IPS DF 4.7 (cell line): Measurements from ENCODE around the gene PPFIA1.

Source experiments
- DNase-seq: peaks from one replicate; pipeline ENCODE4 v3.0.0-alpha.2; 2013; ENCODE audit warnings: low spot score; ENCODE audit errors: extremely low read depth

PPFIA1 gene

GRCh38 chr11:70353900-70354568, 83.5 kb downstream of the PPFIA1 start:
- no peak for DNase-seq

- DNase-seq = no peak
Observed at GRCh38 chr11:70354629-70355028, 84.1 kb downstream of the PPFIA1 start.

GRCh38 chr11:70358753-70359152, 88.3 kb downstream of the PPFIA1 start:
- DNase-seq = no peak

- DNase-seq = no peak
Observed at GRCh38 chr11:70359451-70360205, 89.1 kb downstream of the PPFIA1 start.

- DNase-seq = no peak
Observed at GRCh38 chr11:70360211-70360610, 89.7 kb downstream of the PPFIA1 start.

GRCh38 chr11:70364178-70364577, 93.7 kb downstream of the PPFIA1 start:
- DNase-seq = no peak

- DNase-seq = no peak
Observed at GRCh38 chr11:70364745-70365543, 94.5 kb downstream of the PPFIA1 start.

- DNase-seq = no peak
Observed at GRCh38 chr11:70365544-70365927, 95.0 kb downstream of the PPFIA1 start.

- no peak for DNase-seq
Observed at GRCh38 chr11:70367071-70367470, 96.6 kb downstream of the PPFIA1 start.

- no peak for DNase-seq
Observed at GRCh38 chr11:70368961-70369360, 98.5 kb downstream of the PPFIA1 start.

- no peak for DNase-seq
Observed at GRCh38 chr11:70371241-70371640, 100.8 kb downstream of the PPFIA1 start.

GRCh38 chr11:70372076-70372475, 101.6 kb downstream of the PPFIA1 start:
- DNase-seq = no peak

GRCh38 chr11:70376621-70377020, 106.1 kb downstream of the PPFIA1 start:
- DNase-seq = no peak

GRCh38 chr11:70377645-70378044, 107.2 kb downstream of the PPFIA1 start:
- DNase-seq = no peak

- DNase-seq = no peak
Observed at GRCh38 chr11:70378506-70379134, 108.1 kb downstream of the PPFIA1 start.

- DNase-seq = no peak
Observed at GRCh38 chr11:70381350-70381749, 110.9 kb downstream of the PPFIA1 start.

GRCh38 chr11:70381872-70382861, 111.7 kb downstream of the PPFIA1 start:
- DNase-seq = no peak

- DNase-seq = no peak
Observed at GRCh38 chr11:70383664-70384565, 113.4 kb downstream of the PPFIA1 start.

- DNase-seq = no peak
Observed at GRCh38 chr11:70384566-70385152, 114.2 kb downstream of the PPFIA1 start.
